HG03520 (cell line): ENCODE measurements around the gene DRG2.

Experiments used
- ATAC-seq: cut with Tn5 transposase; IDR thresholded peaks from one replicate; pipeline ENCODE4 v1.9.1; 2021; ENCODE audit warnings: mild to moderate bottlenecking, moderate library complexity; ENCODE audit not compliant: unreplicated experiment

Gene DRG2

GRCh38 chr17:18087610-18088491, at the start of gene DRG2:
DRG2 (plus strand) TSS chr17:18087948; CDS start chr17:18088024, 76 bp downstream.
- ATAC-seq, result peak; percentile 87

GRCh38 chr17:18038149-18038850, 49.4 kb upstream of the DRG2 start:
- no peak for ATAC-seq

GRCh38 chr17:18038861-18039534, 48.8 kb upstream of the DRG2 start, which contains the start of the genes ATPAF2 and GID4:
ATPAF2 (minus strand) TSS chr17:18039168; CDS start chr17:18039013, 155 bp downstream.
GID4 (plus strand) TSS chr17:18039408; CDS start chr17:18039465, 57 bp downstream.
- ATAC-seq, result peak; percentile 84

- peak; percentile 28 for ATAC-seq
Measured at GRCh38 chr17:18039535-18040260, 48.0 kb upstream of the DRG2 start.

- ATAC-seq, result no peak
Measured at GRCh38 chr17:18040261-18040858, 47.4 kb upstream of the DRG2 start.

GRCh38 chr17:18041776-18042175, 46.0 kb upstream of the DRG2 start:
- no peak for ATAC-seq

- ATAC-seq, result no peak
Measured at GRCh38 chr17:18042983-18043382, 44.8 kb upstream of the DRG2 start.

GRCh38 chr17:18043491-18043890, 44.3 kb upstream of the DRG2 start:
- ATAC-seq, result no peak

GRCh38 chr17:18044609-18045008, 43.1 kb upstream of the DRG2 start:
- ATAC-seq, result no peak

- ATAC-seq, result no peak
Measured at GRCh38 chr17:18045691-18046350, 41.9 kb upstream of the DRG2 start.

GRCh38 chr17:18055597-18055996, 32.2 kb upstream of the DRG2 start:
- no peak for ATAC-seq

- no peak for ATAC-seq
Measured at GRCh38 chr17:18056214-18056613, 31.5 kb upstream of the DRG2 start.

GRCh38 chr17:18059283-18059682, 28.5 kb upstream of the DRG2 start:
- no peak for ATAC-seq

GRCh38 chr17:18064053-18064452, 23.7 kb upstream of the DRG2 start:
- ATAC-seq, result no peak

- ATAC-seq, result no peak
Measured at GRCh38 chr17:18065546-18065945, 22.2 kb upstream of the DRG2 start.

- no peak for ATAC-seq
Measured at GRCh38 chr17:18066866-18067265, 20.9 kb upstream of the DRG2 start.

- no peak for ATAC-seq
Measured at GRCh38 chr17:18069101-18069500, 18.6 kb upstream of the DRG2 start.

GRCh38 chr17:18070861-18071340, 16.8 kb upstream of the DRG2 start:
- ATAC-seq, result no peak

GRCh38 chr17:18071751-18072150, 16.0 kb upstream of the DRG2 start:
- no peak for ATAC-seq
